HepG2 (cell line): ENCODE measurements around the gene BAG3.

ENCODE experiments used
- E2F1 ChIP-seq: sonication (generic); formaldehyde crosslinking; IDR thresholded peaks from 2 replicates; pipeline ENCODE4 v1.5.0; 2020; ENCODE audit warnings: missing genetic modification reagents
- ZC3H4 ChIP-seq: sonication (generic); formaldehyde crosslinking; IDR thresholded peaks from 2 replicates; pipeline ENCODE4 v1.4.0; 2020; ENCODE audit warnings: missing genetic modification reagents, borderline replicate concordance
- ZNF224 ChIP-seq: sonication (generic); formaldehyde crosslinking; IDR thresholded peaks from 2 replicates; pipeline ENCODE4 v1.5.0; 2020; ENCODE audit warnings: mild to moderate bottlenecking, missing genetic modification reagents
- ZNF549 ChIP-seq: sonication (generic); formaldehyde crosslinking; IDR thresholded peaks from 2 replicates; pipeline ENCODE4 v1.5.0; 2020; ENCODE audit warnings: missing genetic modification reagents
- TF ChIP-seq, protein P1 (sequence below): sonication (generic); formaldehyde crosslinking; IDR thresholded peaks from 2 replicates; pipeline ENCODE4 v1.5.0; 2020; ENCODE audit warnings: mild to moderate bottlenecking, missing genetic modification reagents, moderate library complexity

DNA sequence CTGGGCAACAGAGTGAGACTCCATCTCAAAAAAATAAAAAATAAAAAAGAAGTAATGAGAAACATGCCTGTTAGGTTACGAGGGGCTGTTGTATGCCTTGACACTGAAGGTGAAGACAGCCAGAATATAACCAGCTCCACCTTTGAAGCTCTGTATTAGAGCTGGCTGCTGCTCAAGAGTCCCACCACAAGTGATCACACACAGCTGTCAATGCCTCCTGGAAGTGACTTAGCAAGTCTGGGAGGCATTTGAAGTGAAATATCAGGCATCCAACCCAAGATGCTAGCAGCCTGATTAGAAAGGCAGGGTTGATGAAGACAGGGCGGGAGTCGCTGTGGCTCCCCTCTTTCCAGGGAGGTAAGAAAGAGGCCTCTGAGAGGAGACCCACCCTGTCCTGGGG lies 40.5 kb downstream of the BAG3 start:
- TF ChIP-seq, protein P1, sequence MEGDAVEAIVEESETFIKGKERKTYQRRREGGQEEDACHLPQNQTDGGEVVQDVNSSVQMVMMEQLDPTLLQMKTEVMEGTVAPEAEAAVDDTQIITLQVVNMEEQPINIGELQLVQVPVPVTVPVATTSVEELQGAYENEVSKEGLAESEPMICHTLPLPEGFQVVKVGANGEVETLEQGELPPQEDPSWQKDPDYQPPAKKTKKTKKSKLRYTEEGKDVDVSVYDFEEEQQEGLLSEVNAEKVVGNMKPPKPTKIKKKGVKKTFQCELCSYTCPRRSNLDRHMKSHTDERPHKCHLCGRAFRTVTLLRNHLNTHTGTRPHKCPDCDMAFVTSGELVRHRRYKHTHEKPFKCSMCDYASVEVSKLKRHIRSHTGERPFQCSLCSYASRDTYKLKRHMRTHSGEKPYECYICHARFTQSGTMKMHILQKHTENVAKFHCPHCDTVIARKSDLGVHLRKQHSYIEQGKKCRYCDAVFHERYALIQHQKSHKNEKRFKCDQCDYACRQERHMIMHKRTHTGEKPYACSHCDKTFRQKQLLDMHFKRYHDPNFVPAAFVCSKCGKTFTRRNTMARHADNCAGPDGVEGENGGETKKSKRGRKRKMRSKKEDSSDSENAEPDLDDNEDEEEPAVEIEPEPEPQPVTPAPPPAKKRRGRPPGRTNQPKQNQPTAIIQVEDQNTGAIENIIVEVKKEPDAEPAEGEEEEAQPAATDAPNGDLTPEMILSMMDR: no peak
- no peak for TF ChIP-seq ZNF549 (CRISPR knock-in tag)
- no peak for TF ChIP-seq ZC3H4 (CRISPR knock-in tag)
- TF ChIP-seq ZNF224 (CRISPR knock-in tag): no peak
- no peak for TF ChIP-seq E2F1 (CRISPR knock-in tag)
